Fibroblast of lung (primary cell): ENCODE data around the gene PLEKHS1. TPM values are rescaled to one million over a fixed set of nuclear protein-coding genes. Genes with fewer than 3 reads are reported as not detected.
"Not testable (repeated sequence)": the region's sequence is repeated elsewhere in the genome, so short reads cannot be mapped to it uniquely, and the experiment has no call there.

Source experiments
- DNase-seq, 2 donors: peaks; one replicate each; pipeline versions ENCODE4 v3.0.0 to v3.0.0-alpha.2; 2010; ENCODE audit warnings: low read depth in 2 of 2
- H2AFZ ChIP-seq: 2 replicates; pipeline ENCODE4 v1.5.1; 2012; ENCODE audit warnings: low read length, control low read depth, inconsistent platforms
- H3K27ac ChIP-seq: 2 replicates; pipeline ENCODE4 v1.5.1; 2011; ENCODE audit warnings: low read length, control low read depth; ENCODE audit not compliant: insufficient read depth
- H3K27me3 ChIP-seq: 2 replicates; pipeline ENCODE4 v1.5.1; 2011; ENCODE audit warnings: mild to moderate bottlenecking, low read length; ENCODE audit not compliant: control insufficient read depth, insufficient read depth
- H3K36me3 ChIP-seq: 2 replicates; pipeline ENCODE4 v1.5.1; 2011; ENCODE audit warnings: low read length; ENCODE audit not compliant: control insufficient read depth, insufficient read depth
- H3K4me1 ChIP-seq: 2 replicates; pipeline ENCODE4 v1.5.1; 2011; ENCODE audit warnings: low read length; ENCODE audit not compliant: control insufficient read depth, insufficient read depth; ENCODE audit errors: extremely low read depth
- H3K4me2 ChIP-seq: 2 replicates; pipeline ENCODE4 v1.5.1; 2011; ENCODE audit warnings: low read length, control low read depth; ENCODE audit not compliant: insufficient read depth; ENCODE audit errors: extremely low read depth
- H3K4me3 ChIP-seq, 4 experiments: fragments of 200-600 bp in 1 of 4; sonication (generic) in 1 of 4; replicated peaks in 1 of 4; 2 replicates each; pipeline ENCODE4 v1.5.1; 2011 to 2016; ENCODE audit warnings: low read length in 4 of 4, low read depth in 3 of 4, mild to moderate bottlenecking in 3 of 4, control low read depth in 2 of 4, inconsistent platforms in 1 of 4, mixed read lengths in 1 of 4; ENCODE audit not compliant: insufficient read depth in 1 of 4; ENCODE audit errors: control extremely low read depth in 1 of 4
- H3K79me2 ChIP-seq: 2 replicates; pipeline ENCODE4 v1.5.1; 2012; ENCODE audit warnings: mild to moderate bottlenecking, low read length, inconsistent platforms; ENCODE audit not compliant: control insufficient read depth, insufficient read depth
- H3K9ac ChIP-seq: 2 replicates; pipeline ENCODE4 v1.5.1; 2011; ENCODE audit warnings: mild to moderate bottlenecking, low read length, control low read depth; ENCODE audit not compliant: insufficient read depth
- H3K9me3 ChIP-seq: 2 replicates; pipeline ENCODE4 v1.5.1; 2012; ENCODE audit warnings: low read depth, low read length; ENCODE audit not compliant: control insufficient read depth, insufficient read depth
- H4K20me1 ChIP-seq: 2 replicates; pipeline ENCODE4 v1.5.1; 2011; ENCODE audit warnings: low read length; ENCODE audit not compliant: control insufficient read depth, insufficient read depth; ENCODE audit errors: extremely low read depth
- EZH2 ChIP-seq: IDR thresholded peaks from 2 replicates; pipeline ENCODE4 v1.5.1; 2012; ENCODE audit warnings: low read length, control low read depth, mild to moderate bottlenecking; ENCODE audit errors: missing control alignments
- polyA plus RNA-seq, 2 donors: library from polyadenylated mRNA; depleted of rRNA in 1 of 2; stranded (reverse) in 1 of 2; unstranded in 1 of 2; fragments of >200 nt; gene quantifications; 2 replicates each; pipeline ENCODE4 v1.2.1, GENCODE V29; 2011 to 2012; ENCODE audit warnings: missing spikeins in 1 of 2
- total RNA-seq: library from RNA; depleted of rRNA; stranded (reverse); fragments of >200 nt; gene quantifications from 2 replicates; pipeline ENCODE4 v1.2.1, GENCODE V29; 2014
- TF ChIP-seq, protein P1 (sequence below), 2 donors: IDR thresholded peaks in 1 of 2; conservative IDR thresholded peaks in 1 of 2; 1 replicate in 1 of 2; 2 replicates in 1 of 2; pipeline ENCODE4 v1.5.1; 2011 to 2012; ENCODE audit warnings: low read length in 2 of 2, control low read depth in 1 of 2, inconsistent platforms in 1 of 2, low read depth in 1 of 2, mild to moderate bottlenecking in 1 of 2

Gene PLEKHS1
- total and polyA plus RNA-seq, 2 donors (not counting 1 experiment from before 2014, with no cell fraction given), result not detected

- no peak for DNase-seq
- Histone ChIP-seq H3K9ac (no peak overlapping the region), H3K27me3 (peaks cover 2% of the 10 kb centered on the region), H3K36me3 (no peaks in the 10 kb centered on the region), H3K4me1 (no peaks in the 10 kb centered on the region), H3K4me3 (no peak overlapping the region), H4K20me1 (no peaks in the 10 kb centered on the region), H3K27ac (no peak overlapping the region), H2AFZ (no peak overlapping the region), H3K79me2 (no peaks in the 10 kb centered on the region), H3K4me2 (no peak overlapping the region), H3K9me3 (no peaks in the 10 kb centered on the region)
- TF ChIP-seq EZH2, result no peak
- TF ChIP-seq, protein P1, sequence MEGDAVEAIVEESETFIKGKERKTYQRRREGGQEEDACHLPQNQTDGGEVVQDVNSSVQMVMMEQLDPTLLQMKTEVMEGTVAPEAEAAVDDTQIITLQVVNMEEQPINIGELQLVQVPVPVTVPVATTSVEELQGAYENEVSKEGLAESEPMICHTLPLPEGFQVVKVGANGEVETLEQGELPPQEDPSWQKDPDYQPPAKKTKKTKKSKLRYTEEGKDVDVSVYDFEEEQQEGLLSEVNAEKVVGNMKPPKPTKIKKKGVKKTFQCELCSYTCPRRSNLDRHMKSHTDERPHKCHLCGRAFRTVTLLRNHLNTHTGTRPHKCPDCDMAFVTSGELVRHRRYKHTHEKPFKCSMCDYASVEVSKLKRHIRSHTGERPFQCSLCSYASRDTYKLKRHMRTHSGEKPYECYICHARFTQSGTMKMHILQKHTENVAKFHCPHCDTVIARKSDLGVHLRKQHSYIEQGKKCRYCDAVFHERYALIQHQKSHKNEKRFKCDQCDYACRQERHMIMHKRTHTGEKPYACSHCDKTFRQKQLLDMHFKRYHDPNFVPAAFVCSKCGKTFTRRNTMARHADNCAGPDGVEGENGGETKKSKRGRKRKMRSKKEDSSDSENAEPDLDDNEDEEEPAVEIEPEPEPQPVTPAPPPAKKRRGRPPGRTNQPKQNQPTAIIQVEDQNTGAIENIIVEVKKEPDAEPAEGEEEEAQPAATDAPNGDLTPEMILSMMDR (conservative IDR thresholded peaks at IDR 0.05 in 1 of 2, IDR thresholded peaks at IDR 0.05 in 1 of 2; ENCODE audit: low read depth in 1 of 2, low read length in 2 of 2), result no peak
These were observed 55.0 kb downstream of the PLEKHS1 start for GRCh38 chr10:113806503-113806902.

- Histone ChIP-seq H3K36me3 (no peaks in the 10 kb centered on the region), H3K27ac (no peak overlapping the region), H3K4me1 (no peaks in the 10 kb centered on the region), H3K9ac (no peak overlapping the region), H3K4me3 (no peak overlapping the region), H3K4me2 (no peak overlapping the region), H2AFZ (no peak overlapping the region), H3K79me2 (no peaks in the 10 kb centered on the region), H3K27me3 (peaks cover 2% of the 10 kb centered on the region), H4K20me1 (no peaks in the 10 kb centered on the region), H3K9me3 (no peaks in the 10 kb centered on the region)
- TF ChIP-seq, protein P1 (conservative IDR thresholded peaks at IDR 0.05 in 1 of 2, IDR thresholded peaks at IDR 0.05 in 1 of 2; ENCODE audit: low read depth in 1 of 2, low read length in 2 of 2), result no peak
- no peak for TF ChIP-seq EZH2
- DNase-seq, result no peak
These were observed 56.7 kb downstream of the PLEKHS1 start for GRCh38 chr10:113808168-113808567.

DNA sequence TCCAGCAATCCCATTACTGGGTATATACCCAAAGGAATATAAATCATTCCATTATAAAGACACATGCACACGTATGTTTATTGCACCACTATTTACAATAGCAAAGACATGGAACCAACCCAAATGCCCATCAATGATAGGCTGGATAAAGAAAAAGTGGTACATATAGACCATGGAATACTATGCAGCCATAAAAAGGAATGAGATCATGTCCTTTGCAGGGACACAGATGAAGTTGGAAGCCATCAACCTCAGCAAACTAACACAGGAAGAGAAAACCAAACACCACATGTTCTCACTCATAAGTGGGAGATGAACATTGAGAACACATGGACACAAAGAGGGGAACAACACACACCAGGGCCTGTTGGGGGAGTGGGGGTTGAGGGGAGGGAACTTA lies 63.2 kb downstream of the PLEKHS1 start:
- H3K9me3 ChIP-seq, H3K27ac ChIP-seq: not testable (repeated sequence)

More for the DNA sequence above, 63.2 kb downstream of the PLEKHS1 start:
- not testable (repeated sequence) for H3K36me3 ChIP-seq, H3K4me3 ChIP-seq, H3K79me2 ChIP-seq, H2AFZ ChIP-seq, H3K27me3 ChIP-seq, H3K4me2 ChIP-seq, H3K9ac ChIP-seq, H3K4me1 ChIP-seq, DNase-seq, H4K20me1 ChIP-seq
